ENCODE data around the gene KIAA1549.
A peak's percentile ranks its signal among the peaks of the same experiment; 100 is the strongest.
"Not testable (repeated sequence)": the region's sequence is repeated elsewhere in the genome, so short reads cannot be mapped to it uniquely, and the experiment has no call there.

Gene KIAA1549

GRCh38 chr7:138980563-138981291, 462 bp downstream of the KIAA1549 start:
- intact Hi-C loops (cut with micrococcal nuclease) = no loop called here
- Mint-ChIP-seq H3K9me3 (no peaks in the 10 kb centered on the region), H3K27me3 (peaks cover 45% of the 10 kb centered on the region), H3K4me1 (ENCODE audit: low read depth) (peaks cover 15% of the 10 kb centered on the region), H3K36me3 (ENCODE audit: low read depth) (no peaks in the 10 kb centered on the region), H3K27ac (no peak overlapping the region), H3K4me3 (peak overlapping the region; percentile 82)

GRCh38 chr7:138979988-138980562, 1.1 kb downstream of the KIAA1549 start:
- peak overlapping the region; percentile 82 for H3K4me3 Mint-ChIP-seq
- H3K9me3 Mint-ChIP-seq = no peaks in the 10 kb centered on the region
- no peak overlapping the region for H3K27ac Mint-ChIP-seq
- H3K36me3 Mint-ChIP-seq (ENCODE audit: low read depth) = no peaks in the 10 kb centered on the region
- peaks cover 15% of the 10 kb centered on the region for H3K4me1 Mint-ChIP-seq (ENCODE audit: low read depth)
- H3K27me3 Mint-ChIP-seq = peaks cover 45% of the 10 kb centered on the region
- intact Hi-C loops (cut with micrococcal nuclease) = no loop called here

GRCh38 chr7:138979226-138979979, 1.8 kb downstream of the KIAA1549 start:
- H3K27me3 Mint-ChIP-seq = peaks cover 45% of the 10 kb centered on the region
- H3K4me1 Mint-ChIP-seq (ENCODE audit: low read depth) = peaks cover 15% of the 10 kb centered on the region
- no peaks in the 10 kb centered on the region for H3K9me3 Mint-ChIP-seq
- H3K36me3 Mint-ChIP-seq (ENCODE audit: low read depth) = no peaks in the 10 kb centered on the region
- H3K4me3 Mint-ChIP-seq = no peak overlapping the region
- H3K27ac Mint-ChIP-seq = no peak overlapping the region
- intact Hi-C loops (cut with micrococcal nuclease) = no loop called here

GRCh38 chr7:138978541-138979184, 2.5 kb downstream of the KIAA1549 start:
- no peaks in the 10 kb centered on the region for H3K36me3 Mint-ChIP-seq (ENCODE audit: low read depth)
- peaks cover 15% of the 10 kb centered on the region for H3K4me1 Mint-ChIP-seq (ENCODE audit: low read depth)
- intact Hi-C loops (cut with micrococcal nuclease) = no loop called here
- no peaks in the 10 kb centered on the region for H3K9me3 Mint-ChIP-seq
- H3K4me3 Mint-ChIP-seq = no peak overlapping the region
- H3K27ac Mint-ChIP-seq = no peak overlapping the region
- peaks cover 45% of the 10 kb centered on the region for H3K27me3 Mint-ChIP-seq

DNA sequence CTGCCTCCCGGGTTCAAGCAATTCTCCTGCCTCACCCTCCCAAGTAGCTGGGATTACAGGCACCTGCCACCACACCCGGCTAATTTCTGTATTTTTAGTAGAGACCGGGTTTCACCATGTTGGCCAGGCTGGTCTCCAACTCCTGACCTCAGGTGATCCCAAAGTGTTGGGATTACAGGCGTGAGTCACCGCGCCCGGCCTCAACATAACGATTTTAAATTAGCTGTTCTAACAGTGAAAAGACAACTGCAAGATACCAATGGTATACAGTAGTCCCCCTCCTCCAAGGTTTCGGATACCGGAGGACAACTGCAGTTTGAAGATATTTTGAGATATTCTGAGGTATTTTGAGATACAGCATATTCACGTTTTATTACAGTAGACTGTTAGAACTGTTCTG, 5.0 kb downstream of the KIAA1549 start:
- H3K36me3 Mint-ChIP-seq (ENCODE audit: low read depth); H3K4me3 Mint-ChIP-seq; H3K4me1 Mint-ChIP-seq (ENCODE audit: low read depth); H3K27ac Mint-ChIP-seq; intact Hi-C loops (cut with micrococcal nuclease); H3K9me3 Mint-ChIP-seq: not testable (repeated sequence)
- H3K27me3 Mint-ChIP-seq = peaks cover 24% of the 10 kb centered on the region

GRCh38 chr7:138975343-138976104, 5.7 kb downstream of the KIAA1549 start:
- intact Hi-C loops (cut with micrococcal nuclease) = no loop called here
- no peak overlapping the region for H3K4me3 Mint-ChIP-seq
- no peak overlapping the region for H3K27ac Mint-ChIP-seq
- H3K27me3 Mint-ChIP-seq = peaks cover 20% of the 10 kb centered on the region
- H3K4me1 Mint-ChIP-seq (ENCODE audit: low read depth) = peaks cover 5% of the 10 kb centered on the region
- H3K9me3 Mint-ChIP-seq = no peaks in the 10 kb centered on the region
- no peaks in the 10 kb centered on the region for H3K36me3 Mint-ChIP-seq (ENCODE audit: low read depth)

DNA sequence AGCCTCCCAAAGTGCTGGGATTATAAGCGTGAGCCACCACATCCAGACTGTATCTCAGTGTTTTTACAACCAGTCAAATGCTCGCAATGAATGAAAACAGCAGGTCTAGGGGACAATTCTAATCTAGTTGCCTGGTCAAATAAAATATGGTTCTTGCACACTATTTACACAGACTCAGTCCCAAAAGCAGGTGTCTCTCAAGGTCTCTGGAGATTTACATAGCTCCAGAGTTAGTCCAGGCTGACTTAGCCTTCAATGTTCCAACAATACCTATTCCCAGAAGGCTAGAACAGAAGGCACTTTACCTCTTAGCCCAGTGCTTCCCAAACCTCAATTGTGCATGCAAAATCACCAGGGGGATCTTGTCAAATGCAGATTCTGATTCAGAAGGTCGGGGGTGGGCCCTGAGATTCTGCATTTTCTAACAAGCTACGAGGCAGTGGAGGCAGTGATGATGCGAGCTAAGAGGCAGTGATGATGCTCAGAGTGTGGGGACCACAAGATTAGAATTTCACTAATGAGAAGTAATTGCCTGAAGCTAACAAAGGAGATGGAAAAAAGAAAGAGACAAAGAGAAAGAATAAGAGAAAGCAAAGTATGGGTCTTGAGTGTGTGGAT, 6.4 kb downstream of the KIAA1549 start:
- no peak overlapping the region for H3K27ac Mint-ChIP-seq
- H3K4me3 Mint-ChIP-seq = no peak overlapping the region
- H3K4me1 Mint-ChIP-seq (ENCODE audit: low read depth) = no peaks in the 10 kb centered on the region
- peaks cover 12% of the 10 kb centered on the region for H3K27me3 Mint-ChIP-seq
- H3K36me3 Mint-ChIP-seq (ENCODE audit: low read depth) = no peaks in the 10 kb centered on the region
- H3K9me3 Mint-ChIP-seq = no peaks in the 10 kb centered on the region
- intact Hi-C loops (cut with micrococcal nuclease) = no loop called here

GRCh38 chr7:138974103-138974502, 7.1 kb downstream of the KIAA1549 start:
- intact Hi-C loops (cut with micrococcal nuclease) = no loop called here
- Mint-ChIP-seq H3K4me1 (ENCODE audit: low read depth) (no peaks in the 10 kb centered on the region), H3K9me3 (no peaks in the 10 kb centered on the region), H3K27ac (no peak overlapping the region), H3K4me3 (no peak overlapping the region), H3K36me3 (ENCODE audit: low read depth) (no peaks in the 10 kb centered on the region), H3K27me3 (peaks cover 6% of the 10 kb centered on the region)

GRCh38 chr7:138970952-138971351, 10.2 kb downstream of the KIAA1549 start:
- Mint-ChIP-seq H3K9me3 (no peaks in the 10 kb centered on the region), H3K4me1 (ENCODE audit: low read depth) (no peaks in the 10 kb centered on the region), H3K27me3 (no peaks in the 10 kb centered on the region), H3K4me3 (no peak overlapping the region), H3K27ac (no peak overlapping the region), H3K36me3 (ENCODE audit: low read depth) (no peaks in the 10 kb centered on the region)
- intact Hi-C loops (cut with micrococcal nuclease) = no loop called here

DNA sequence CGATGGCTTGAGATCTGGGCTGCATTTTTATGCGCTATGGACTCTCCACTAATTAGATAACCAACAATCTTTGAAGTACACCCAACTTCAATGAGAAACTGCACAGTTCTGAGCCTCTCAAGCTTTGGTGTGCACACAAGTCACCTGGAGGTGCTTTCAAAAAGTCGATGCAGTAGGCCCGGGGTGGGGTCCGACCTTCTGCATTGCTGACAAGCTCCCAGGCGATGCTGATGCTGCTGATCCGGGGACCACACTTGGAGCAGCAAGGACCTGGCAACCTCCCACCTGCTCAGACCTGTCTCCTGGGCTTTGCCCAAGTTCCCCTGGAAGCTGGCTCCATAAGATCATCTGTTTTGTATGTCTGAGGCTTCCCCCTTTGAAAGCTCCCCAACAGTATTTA, 10.7 kb downstream of the KIAA1549 start:
- Mint-ChIP-seq H3K27me3 (no peaks in the 10 kb centered on the region), H3K4me3 (no peak overlapping the region), H3K27ac (no peak overlapping the region), H3K9me3 (no peaks in the 10 kb centered on the region), H3K4me1 (ENCODE audit: low read depth) (no peaks in the 10 kb centered on the region), H3K36me3 (ENCODE audit: low read depth) (no peaks in the 10 kb centered on the region)
- intact Hi-C loops (cut with micrococcal nuclease) = no loop called here

GRCh38 chr7:138967159-138967558, 14.0 kb downstream of the KIAA1549 start:
- no peaks in the 10 kb centered on the region for H3K9me3 Mint-ChIP-seq
- peaks cover 17% of the 10 kb centered on the region for H3K4me1 Mint-ChIP-seq (ENCODE audit: low read depth)
- no peaks in the 10 kb centered on the region for H3K36me3 Mint-ChIP-seq (ENCODE audit: low read depth)
- no peak overlapping the region for H3K27ac Mint-ChIP-seq
- intact Hi-C loops (cut with micrococcal nuclease) = no loop called here
- H3K27me3 Mint-ChIP-seq = peaks cover 8% of the 10 kb centered on the region
- H3K4me3 Mint-ChIP-seq = no peak overlapping the region

DNA sequence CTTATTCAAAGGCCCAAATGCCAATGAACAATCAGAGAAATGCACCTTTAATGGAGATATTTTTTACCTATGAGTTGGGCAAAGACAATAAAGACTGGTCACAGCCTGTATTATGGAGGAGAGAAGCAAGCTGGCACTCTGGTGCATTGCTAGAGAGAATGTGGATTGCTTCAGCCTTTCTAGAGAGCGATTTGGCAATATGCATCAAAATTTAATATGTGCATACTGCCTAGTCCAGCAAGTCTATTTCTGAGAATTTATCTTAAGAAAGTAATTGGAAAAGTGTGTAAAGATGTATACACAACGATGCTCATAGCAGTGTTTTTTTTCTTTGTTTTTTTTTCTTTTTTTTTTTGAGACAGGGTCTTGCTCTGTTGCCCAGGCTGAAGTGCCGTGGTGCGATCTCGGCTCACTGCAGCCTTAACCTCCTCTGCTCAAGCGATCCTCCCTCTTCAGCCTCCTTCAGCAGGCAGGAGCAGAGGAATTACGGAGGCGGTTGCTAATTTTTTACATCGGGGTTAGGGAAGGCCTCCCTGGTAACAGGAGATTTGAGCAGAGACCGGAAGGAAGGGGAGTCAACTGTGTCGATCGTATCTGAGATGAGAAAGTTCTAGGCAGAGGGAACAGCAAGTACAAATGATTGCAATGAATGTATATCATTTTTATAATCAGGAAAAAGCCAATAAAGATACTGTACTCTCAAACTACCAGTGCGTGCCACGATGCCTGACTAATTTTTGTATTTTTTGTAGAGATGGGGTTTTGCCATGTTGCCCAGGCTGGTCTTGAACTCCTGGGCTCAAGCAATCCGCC, 16.4 kb downstream of the KIAA1549 start:
- peaks cover 17% of the 10 kb centered on the region for H3K4me1 Mint-ChIP-seq (ENCODE audit: low read depth)
- intact Hi-C loops (cut with micrococcal nuclease) = no loop called here
- H3K27ac Mint-ChIP-seq = no peak overlapping the region
- no peaks in the 10 kb centered on the region for H3K36me3 Mint-ChIP-seq (ENCODE audit: low read depth)
- peaks cover 8% of the 10 kb centered on the region for H3K27me3 Mint-ChIP-seq
- no peaks in the 10 kb centered on the region for H3K9me3 Mint-ChIP-seq
- no peak overlapping the region for H3K4me3 Mint-ChIP-seq

DNA sequence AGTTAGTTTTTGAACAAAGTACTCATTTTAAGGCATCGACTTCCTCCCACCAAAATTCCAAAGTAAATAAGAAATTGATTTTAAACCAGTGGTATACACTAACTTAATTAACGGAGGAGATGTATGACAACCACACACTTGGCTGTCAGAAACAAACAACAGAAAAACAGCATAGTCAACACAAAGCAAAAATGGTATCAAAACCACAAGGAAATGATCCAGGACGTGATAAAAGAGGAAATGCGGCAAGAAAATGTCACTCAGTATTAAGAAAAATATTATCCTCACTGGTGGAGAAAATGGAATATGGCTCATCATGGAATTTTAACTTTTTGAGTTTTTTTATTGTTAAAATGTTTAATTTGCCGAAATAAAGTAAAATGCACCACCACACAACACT, 17.5 kb downstream of the KIAA1549 start:
- H3K9me3 Mint-ChIP-seq = no peaks in the 10 kb centered on the region
- intact Hi-C loops (cut with micrococcal nuclease) = no loop called here
- H3K27ac Mint-ChIP-seq = no peak overlapping the region
- H3K27me3 Mint-ChIP-seq = peaks cover 8% of the 10 kb centered on the region
- no peaks in the 10 kb centered on the region for H3K36me3 Mint-ChIP-seq (ENCODE audit: low read depth)
- H3K4me1 Mint-ChIP-seq (ENCODE audit: low read depth) = peaks cover 17% of the 10 kb centered on the region
- H3K4me3 Mint-ChIP-seq = no peak overlapping the region

Data from dendritic cell treated with granulocyte-macrophage colony-stimulating factor and Interleukin-4, amounts not matched to agents 40 ng/mL and 50 ng/mL, for 4 days (primary cell).